ENCODE measurements around the gene ZCWPW1.

GRCh38 chr7:100476101-100476780, 47.7 kb upstream of the ZCWPW1 start:
- TF ChIP-seq POLR2A (IDR thresholded peaks at IDR 0.05; ENCODE audit: low read depth, low read length) (no peak), CTCF (IDR thresholded peaks at IDR 0.05 in 2 of 3, conservative IDR thresholded peaks at IDR 0.05 in 1 of 3; ENCODE audit: control insufficient read depth in 2 of 3, extremely low read depth in 1 of 3, insufficient read depth in 1 of 3, low read depth in 3 of 3, low read length in 3 of 3) (no peak), GABPA (IDR thresholded peaks at IDR 0.05; ENCODE audit: low read depth) (no peak), ZZZ3 (IDR thresholded peaks at IDR 0.05; ENCODE audit: control insufficient read depth, insufficient read length, low read depth) (no peak), REST (IDR thresholded peaks at IDR 0.05; ENCODE audit: low read depth, low read length) (no peak)
